Activated CD4-positive, CD25-positive, alpha-beta regulatory T cell treated with anti-CD3 and anti-CD28 coated beads, Interleukin-2, amount 50 U/mL, for 24 hours (primary cell): ENCODE data around the gene SLC39A13.

Experiments used
- ATAC-seq, 2 donors: fragments of 150-1000 bp; cut with Tn5 transposase; one replicate each; pipeline ENCODE4 v1.10.0; 2021; ENCODE audit warnings: mild to moderate bottlenecking in 1 of 2, moderate library complexity in 1 of 2

The SLC39A13 gene

GRCh38 chr11:47461876-47462275 lies 53.5 kb downstream of the SLC39A13 start:
- ATAC-seq: no peak

- ATAC-seq: peak; percentile 32 to 38
Measured at GRCh38 chr11:47464483-47464882, 56.1 kb downstream of the SLC39A13 start.
